WERI-Rb-1 (cell line): ENCODE data around the gene RBM17.

ENCODE experiments used
- DNase-seq: peaks from one replicate; pipeline ENCODE4 v3.0.0-alpha.2; 2020
- H3K27ac ChIP-seq: fragments of 250-450 bp; sonication (Bioruptor Pico); 2 replicates; pipeline ENCODE4 v1.5.1; 2020; ENCODE audit warnings: mild to moderate bottlenecking, moderate library complexity
- H3K27me3 ChIP-seq: fragments of 250-450 bp; sonication (Bioruptor Pico); 2 replicates; pipeline ENCODE4 v1.5.1; 2021; ENCODE audit warnings: mild to moderate bottlenecking, low read depth, moderate library complexity; ENCODE audit not compliant: insufficient read depth, severe bottlenecking
- H3K36me3 ChIP-seq: fragments of 250-450 bp; sonication (Bioruptor Pico); 2 replicates; pipeline ENCODE4 v1.5.1; 2020; ENCODE audit warnings: mild to moderate bottlenecking, moderate library complexity
- H3K4me3 ChIP-seq: 2 replicates; pipeline ENCODE4 v1.5.1; 2011; ENCODE audit warnings: low read depth, mild to moderate bottlenecking, control low read depth, low read length
- H3K9me3 ChIP-seq: fragments of 250-450 bp; sonication (Bioruptor Pico); 2 replicates; pipeline ENCODE4 v1.5.1; 2021; ENCODE audit warnings: mild to moderate bottlenecking, moderate library complexity; ENCODE audit not compliant: severe bottlenecking
- TF ChIP-seq, protein P1 (sequence below): IDR thresholded peaks from 2 replicates; pipeline ENCODE4 v1.5.1; 2011; ENCODE audit warnings: low read depth, mild to moderate bottlenecking, control low read depth, inconsistent platforms, low read length

Gene RBM17

DNA sequence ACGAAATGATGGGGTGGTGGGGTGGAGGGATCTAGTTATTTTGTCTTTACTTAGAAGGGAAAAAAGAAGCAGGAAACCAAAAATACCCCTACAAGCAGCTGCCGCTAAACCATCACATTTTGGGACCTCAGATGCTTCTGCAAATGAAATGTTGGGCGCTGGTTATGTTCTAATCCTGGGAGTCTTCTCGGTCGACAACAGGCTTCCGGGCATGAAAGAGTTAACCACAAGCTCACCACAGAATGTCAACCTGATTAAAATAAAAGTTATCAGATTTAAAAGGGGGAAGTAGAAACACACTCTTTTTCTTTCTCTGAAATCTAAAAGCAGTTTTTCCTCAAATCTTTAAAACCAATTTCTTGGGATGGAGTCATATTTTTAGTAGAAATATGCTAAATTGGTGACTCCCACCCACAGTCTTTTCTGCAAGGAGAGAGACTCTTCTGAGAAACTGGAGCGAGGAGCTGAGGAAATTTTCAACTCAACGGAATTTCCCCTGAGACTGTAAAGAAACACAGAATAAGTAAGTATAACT, 43.5 kb upstream of the RBM17 start:
- Histone ChIP-seq H3K9me3 (no peaks in the 10 kb centered on the region), H3K27ac (no peak overlapping the region), H3K4me3 (no peak overlapping the region), H3K36me3 (no peaks in the 10 kb centered on the region), H3K27me3 (peaks cover 13% of the 10 kb centered on the region)
- TF ChIP-seq, protein P1, sequence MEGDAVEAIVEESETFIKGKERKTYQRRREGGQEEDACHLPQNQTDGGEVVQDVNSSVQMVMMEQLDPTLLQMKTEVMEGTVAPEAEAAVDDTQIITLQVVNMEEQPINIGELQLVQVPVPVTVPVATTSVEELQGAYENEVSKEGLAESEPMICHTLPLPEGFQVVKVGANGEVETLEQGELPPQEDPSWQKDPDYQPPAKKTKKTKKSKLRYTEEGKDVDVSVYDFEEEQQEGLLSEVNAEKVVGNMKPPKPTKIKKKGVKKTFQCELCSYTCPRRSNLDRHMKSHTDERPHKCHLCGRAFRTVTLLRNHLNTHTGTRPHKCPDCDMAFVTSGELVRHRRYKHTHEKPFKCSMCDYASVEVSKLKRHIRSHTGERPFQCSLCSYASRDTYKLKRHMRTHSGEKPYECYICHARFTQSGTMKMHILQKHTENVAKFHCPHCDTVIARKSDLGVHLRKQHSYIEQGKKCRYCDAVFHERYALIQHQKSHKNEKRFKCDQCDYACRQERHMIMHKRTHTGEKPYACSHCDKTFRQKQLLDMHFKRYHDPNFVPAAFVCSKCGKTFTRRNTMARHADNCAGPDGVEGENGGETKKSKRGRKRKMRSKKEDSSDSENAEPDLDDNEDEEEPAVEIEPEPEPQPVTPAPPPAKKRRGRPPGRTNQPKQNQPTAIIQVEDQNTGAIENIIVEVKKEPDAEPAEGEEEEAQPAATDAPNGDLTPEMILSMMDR = no peak
- no peak for DNase-seq

DNA sequence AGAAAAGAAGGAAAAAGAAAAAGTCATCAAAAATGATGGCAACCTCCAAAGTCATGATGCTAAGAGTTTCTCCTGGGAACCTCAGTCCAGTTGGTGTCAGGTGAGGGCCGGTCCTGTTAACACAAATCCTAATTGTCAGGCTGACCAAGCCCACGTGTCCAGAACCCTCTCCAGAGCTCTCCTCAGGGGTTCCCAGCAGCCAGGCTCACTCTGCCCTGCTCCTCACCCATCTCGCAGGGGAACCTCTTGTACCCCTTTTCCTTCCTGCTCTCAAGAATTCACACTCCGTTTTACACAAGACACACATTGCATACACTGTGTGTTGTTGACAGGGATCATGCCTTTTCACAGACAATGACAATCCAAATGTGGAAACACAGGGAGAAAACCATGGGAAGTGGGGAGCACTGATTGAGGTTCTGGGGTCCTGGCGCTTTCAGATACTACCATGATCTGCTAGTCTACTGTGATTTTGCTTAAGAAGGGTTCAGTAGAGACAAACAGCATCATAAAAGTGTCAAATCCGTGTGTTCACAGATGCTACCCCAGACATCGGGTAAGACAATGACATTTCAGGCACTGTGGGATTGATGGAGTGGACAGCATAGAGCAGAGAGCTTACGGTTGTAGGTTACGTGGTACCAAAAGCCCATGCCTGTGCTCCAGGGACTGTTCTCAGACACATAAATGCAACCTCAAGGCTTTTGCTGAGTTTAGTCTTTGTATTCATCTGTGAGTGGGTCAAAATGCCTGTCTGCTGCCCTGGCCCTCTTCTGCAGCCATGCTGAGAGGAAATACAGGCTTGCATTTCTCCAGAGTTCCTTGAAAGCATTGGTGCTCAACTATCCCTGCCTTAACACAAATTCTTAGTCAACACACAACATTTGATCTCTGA, 42.7 kb upstream of the RBM17 start:
- Histone ChIP-seq H3K27me3 (peaks cover 13% of the 10 kb centered on the region), H3K4me3 (no peak overlapping the region), H3K9me3 (no peaks in the 10 kb centered on the region), H3K27ac (no peak overlapping the region), H3K36me3 (no peaks in the 10 kb centered on the region)
- TF ChIP-seq, protein P1 = no peak
- no peak for DNase-seq

DNA sequence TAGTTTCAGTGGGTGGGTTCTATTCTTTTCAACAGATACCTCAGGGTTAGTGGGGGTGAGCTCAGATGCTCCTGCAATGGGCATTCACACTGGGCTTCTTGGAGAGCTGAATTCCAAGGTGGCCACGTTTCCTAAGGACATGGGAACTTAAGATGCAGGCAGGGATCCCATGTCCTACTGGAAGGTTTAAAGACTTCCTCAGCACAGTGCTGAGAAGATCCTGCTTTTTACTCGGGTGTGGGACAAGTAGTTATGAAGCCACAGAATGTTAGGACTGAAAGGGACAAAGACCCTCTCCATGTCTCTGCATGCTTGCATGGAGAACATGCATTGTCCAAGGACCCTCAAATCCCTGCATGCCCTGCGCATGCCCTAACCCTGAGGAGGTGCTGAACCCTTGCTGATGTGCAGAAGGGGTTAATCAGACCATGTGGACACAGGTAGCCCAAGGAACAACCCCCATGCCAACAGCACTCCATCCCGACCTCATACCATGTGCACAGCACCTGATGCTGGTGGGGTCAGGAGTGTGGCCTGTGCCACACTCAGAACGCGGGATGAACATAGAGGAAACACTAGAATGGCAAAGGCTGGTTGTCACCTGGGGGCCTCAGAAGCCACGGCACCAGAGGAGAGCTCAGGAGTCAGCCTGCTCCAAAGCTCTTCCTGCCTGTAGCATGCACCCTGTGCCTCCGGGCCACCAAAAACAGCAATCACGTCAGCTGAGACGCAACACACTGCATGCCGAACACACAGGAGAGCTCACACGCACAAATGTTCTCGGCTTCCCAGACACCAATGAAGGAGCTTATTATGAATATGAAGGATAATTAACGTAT, 41.8 kb upstream of the RBM17 start:
- no peak overlapping the region for H3K27ac ChIP-seq
- H3K4me3 ChIP-seq = no peak overlapping the region
- H3K27me3 ChIP-seq = peaks cover 15% of the 10 kb centered on the region
- no peaks in the 10 kb centered on the region for H3K9me3 ChIP-seq
- TF ChIP-seq, protein P1 = no peak
- H3K36me3 ChIP-seq = no peaks in the 10 kb centered on the region
- no peak for DNase-seq

GRCh38 chr10:6047847-6048246, 41.0 kb upstream of the RBM17 start:
- peaks cover 16% of the 10 kb centered on the region for H3K27me3 ChIP-seq
- H3K27ac ChIP-seq = no peak overlapping the region
- TF ChIP-seq, protein P1 = no peak
- DNase-seq = no peak
- H3K4me3 ChIP-seq = no peak overlapping the region
- no peaks in the 10 kb centered on the region for H3K36me3 ChIP-seq
- H3K9me3 ChIP-seq = no peaks in the 10 kb centered on the region

DNA sequence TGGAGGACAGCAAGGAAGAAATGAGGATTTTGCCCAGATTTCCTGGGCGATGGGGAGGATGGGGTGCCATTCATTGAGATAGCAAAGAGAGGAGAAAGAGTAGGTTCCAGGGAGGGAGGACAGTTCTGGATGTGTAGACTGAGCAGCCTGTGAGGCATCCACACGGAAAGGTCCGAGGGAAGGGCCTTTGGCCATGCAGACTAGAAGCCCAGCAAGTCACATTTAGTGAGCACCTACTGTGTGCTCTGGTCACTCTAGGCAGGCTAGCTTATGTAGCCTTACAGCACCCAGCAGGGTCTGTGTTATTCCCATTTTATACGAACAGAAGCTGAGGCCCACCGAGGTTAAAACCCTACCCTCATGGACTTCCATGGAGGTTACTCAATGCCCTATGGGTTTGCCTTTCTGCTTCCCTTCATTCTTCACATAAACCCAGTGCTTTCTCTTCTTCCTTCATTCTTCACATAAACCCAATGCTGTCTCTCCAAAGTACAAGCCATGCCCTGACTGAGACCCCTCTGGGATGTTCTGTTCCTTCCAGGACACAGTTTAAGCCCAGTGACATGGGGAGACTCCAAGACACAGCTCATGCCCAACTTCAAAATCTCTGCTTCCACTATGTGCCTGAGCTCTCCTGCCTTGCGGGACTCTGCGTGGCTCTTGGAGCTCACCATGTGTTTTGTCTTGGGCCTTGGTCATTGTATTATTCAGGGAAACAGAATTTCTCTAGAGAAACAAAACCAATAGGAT, 40.4 kb upstream of the RBM17 start:
- DNase-seq = no peak
- H3K27me3 ChIP-seq = peaks cover 19% of the 10 kb centered on the region
- H3K27ac ChIP-seq = no peak overlapping the region
- TF ChIP-seq, protein P1 = no peak
- no peak overlapping the region for H3K4me3 ChIP-seq
- no peaks in the 10 kb centered on the region for H3K9me3 ChIP-seq
- H3K36me3 ChIP-seq = no peaks in the 10 kb centered on the region
